Fibroblast of the aortic adventitia (primary cell): ENCODE measurements around the gene MMP24. TPM values are rescaled to one million over a fixed set of nuclear protein-coding genes. Genes with fewer than 3 reads are reported as not detected.

Experiments
- DNase-seq: peaks from one replicate; pipeline ENCODE4 v3.0.0-alpha.2; 2010; ENCODE audit warnings: low read depth
- H3K4me3 ChIP-seq: 2 replicates; pipeline ENCODE4 v1.5.1; 2011; ENCODE audit warnings: low read depth, mild to moderate bottlenecking, control low read depth, low read length, moderate library complexity
- small RNA-seq: library from RNA; depleted of rRNA; stranded (forward); fragments of <200 nt; gene quantifications from one replicate; pipeline ENCODE3, GENCODE V24; 2012
- total RNA-seq: library from RNA; depleted of rRNA; stranded (reverse); fragments of >200 nt; gene quantifications from 2 replicates; pipeline ENCODE4 v1.2.3, GENCODE V29; 2012; ENCODE audit warnings: low replicate concordance
- TF ChIP-seq, protein P1 (sequence below): IDR thresholded peaks from 2 replicates; pipeline ENCODE4 v1.5.1; 2011; ENCODE audit warnings: mild to moderate bottlenecking, low read length, control low read depth, inconsistent platforms; ENCODE audit not compliant: insufficient read depth

Gene MMP24
- total RNA-seq, 1 donor = 0.81 TPM

DNA sequence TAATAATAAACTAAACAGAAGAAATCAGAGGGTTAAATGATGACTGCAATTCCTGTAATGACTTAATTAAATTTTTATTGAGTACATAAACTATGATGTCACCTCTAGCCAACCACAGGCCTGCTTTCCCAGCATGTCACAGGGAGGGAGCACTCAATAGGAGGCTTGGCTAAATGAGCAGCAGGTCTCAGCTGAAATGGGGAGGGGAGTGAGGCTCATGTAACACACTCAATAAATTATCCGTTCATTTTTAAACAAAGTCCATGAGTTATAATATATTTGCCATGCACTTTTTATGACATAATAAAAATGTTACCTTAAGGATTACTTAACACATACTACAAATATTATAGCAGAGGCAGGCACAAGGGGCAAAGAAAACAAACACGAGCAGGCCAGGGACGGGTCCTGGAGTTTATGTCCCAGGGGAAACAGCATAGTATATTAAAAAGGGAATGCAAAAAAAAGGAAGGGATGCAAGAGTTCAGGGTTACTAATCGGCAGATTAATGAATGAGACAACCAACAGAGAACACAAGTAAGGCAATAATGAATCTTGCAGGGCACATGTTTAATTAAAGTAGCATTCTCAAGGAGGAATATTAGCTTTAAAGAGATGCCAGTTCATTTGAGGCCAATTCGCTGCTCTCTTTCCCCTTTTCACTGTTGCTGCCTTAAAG lies 92.8 kb downstream of the MMP24 start:
- DNase-seq = no peak
- TF ChIP-seq, protein P1, sequence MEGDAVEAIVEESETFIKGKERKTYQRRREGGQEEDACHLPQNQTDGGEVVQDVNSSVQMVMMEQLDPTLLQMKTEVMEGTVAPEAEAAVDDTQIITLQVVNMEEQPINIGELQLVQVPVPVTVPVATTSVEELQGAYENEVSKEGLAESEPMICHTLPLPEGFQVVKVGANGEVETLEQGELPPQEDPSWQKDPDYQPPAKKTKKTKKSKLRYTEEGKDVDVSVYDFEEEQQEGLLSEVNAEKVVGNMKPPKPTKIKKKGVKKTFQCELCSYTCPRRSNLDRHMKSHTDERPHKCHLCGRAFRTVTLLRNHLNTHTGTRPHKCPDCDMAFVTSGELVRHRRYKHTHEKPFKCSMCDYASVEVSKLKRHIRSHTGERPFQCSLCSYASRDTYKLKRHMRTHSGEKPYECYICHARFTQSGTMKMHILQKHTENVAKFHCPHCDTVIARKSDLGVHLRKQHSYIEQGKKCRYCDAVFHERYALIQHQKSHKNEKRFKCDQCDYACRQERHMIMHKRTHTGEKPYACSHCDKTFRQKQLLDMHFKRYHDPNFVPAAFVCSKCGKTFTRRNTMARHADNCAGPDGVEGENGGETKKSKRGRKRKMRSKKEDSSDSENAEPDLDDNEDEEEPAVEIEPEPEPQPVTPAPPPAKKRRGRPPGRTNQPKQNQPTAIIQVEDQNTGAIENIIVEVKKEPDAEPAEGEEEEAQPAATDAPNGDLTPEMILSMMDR = no peak
- no peak overlapping the region for H3K4me3 ChIP-seq

DNA sequence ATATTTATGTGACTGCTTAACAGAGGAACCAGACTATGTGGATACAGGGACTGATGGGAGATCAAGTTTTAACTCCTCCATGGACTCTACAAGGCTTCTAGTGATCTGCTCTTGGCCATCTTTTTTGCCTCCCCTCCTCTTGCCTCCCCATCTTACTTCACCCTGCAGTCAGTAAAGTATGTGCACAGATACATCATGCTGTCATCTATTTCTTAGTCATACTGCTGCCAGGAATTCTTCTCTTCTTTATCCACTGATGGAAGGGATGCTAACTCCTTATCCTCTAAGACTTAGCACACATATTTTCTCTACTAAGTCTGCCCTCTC lies 93.3 kb downstream of the MMP24 start:
- peak; percentile 43 for DNase-seq
- TF ChIP-seq, protein P1 = no peak
- no peak overlapping the region for H3K4me3 ChIP-seq

DNA sequence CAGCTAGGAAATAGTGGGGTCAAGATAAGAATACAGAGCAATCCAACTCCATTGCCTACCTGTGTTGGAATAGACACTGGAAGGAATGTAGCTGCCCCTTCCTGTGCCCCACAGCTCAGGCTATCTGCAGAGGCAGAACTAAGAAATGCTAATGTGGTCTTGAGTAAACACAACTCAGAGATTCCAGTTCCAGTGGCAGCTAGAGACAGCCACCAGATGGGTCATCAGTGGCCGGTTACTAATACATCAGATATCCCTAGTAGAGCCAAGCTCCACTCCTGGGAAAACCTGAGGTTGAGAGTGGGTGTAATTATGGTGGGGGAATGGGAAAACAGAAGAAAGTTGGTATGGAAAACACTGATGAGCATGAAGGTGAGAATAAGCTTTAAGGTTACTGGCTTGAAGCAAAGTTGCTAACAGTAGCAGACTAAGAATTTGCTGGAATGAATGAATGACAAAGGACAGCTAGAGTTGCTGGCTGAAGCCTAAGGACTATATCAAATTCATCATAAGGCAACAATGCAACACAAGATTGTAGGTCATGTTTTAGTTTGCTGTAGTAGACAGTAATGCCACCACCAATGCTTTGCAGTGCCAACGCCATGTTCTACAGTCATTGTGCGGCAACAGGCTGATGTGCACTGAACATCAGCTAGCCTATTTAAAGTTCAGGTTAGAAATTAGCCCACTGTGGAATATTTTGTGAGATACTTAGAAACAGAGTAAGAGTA lies 94.1 kb downstream of the MMP24 start:
- DNase-seq = peak; percentile 50
- no peak overlapping the region for H3K4me3 ChIP-seq
- TF ChIP-seq, protein P1 = no peak

DNA sequence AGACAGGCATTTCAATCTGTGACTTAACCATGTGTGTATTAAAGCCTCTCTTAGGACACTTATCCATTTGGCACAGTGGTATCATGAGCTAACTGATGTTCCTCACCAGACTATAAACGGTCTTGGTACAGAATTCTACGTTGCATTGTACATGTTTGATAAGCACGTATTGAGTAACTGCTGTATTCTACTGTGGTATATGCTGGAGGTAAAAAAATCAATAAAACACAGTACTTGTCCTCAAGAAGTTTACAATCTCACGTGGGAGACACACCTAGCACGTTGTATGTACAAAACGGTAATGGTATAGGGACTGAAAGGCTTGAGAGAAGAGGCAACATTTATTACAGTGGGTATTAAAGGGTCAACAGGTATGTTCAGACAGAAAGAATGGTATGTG lies 98.9 kb downstream of the MMP24 start:
- TF ChIP-seq, protein P1 = no peak
- no peak for DNase-seq
- no peak overlapping the region for H3K4me3 ChIP-seq

DNA sequence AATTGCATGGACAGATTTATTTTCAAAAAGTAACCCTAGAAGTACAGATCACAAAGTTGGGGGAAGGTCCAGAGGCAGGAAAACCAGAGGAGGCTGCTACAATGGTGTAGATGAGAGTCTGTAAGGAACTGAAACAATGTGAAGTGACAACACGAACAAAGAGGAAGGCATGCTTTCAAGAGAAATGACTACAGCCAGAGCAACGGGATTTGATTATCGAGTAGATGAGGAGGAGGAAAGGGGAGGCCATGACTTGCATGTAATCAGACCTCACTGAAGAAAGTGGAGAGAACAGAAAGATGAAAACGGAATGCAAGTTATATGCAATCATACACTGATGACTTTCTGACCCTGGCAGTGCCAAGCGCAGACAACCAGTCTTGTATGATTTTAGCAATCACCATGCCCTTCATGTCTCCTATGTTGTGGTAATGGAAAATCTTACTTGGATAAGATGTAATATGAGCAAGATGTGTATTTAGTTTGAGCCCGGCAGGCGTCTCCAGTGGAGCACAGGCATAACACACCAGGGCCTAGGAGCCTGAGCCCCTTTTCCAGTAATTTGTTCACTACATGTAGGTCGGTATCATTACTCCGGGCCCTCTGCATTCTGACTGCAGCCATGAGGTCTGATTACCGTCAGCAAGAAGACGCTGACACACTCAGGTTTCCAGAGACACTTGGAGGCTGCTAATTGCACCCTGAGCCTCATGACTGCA lies 99.7 kb downstream of the MMP24 start:
- H3K4me3 ChIP-seq = no peak overlapping the region
- no peak for DNase-seq
- TF ChIP-seq, protein P1 = no peak

Small RNAs within 50 kb of the gene (small RNA-seq; reads per million reads assigned to genes)
- not detected for gene MT1P3
- gene RNA5SP483 = not detected

Other genes with a start within 250 kb of the MMP24 start
- 53.0 and 91.7 TPM in 2 replicates for gene TRPC4AP, start 133.9 kb upstream of the MMP24 start, total RNA-seq
- 16.7 and 34.1 TPM in 2 replicates for gene EDEM2, start 79.4 kb upstream of the MMP24 start, total RNA-seq
- 62.2 and 106 TPM in 2 replicates for gene PROCR, start 54.6 kb upstream of the MMP24 start, total RNA-seq
- 18.3 and 28.7 TPM in 2 replicates for gene MMP24OS, start 51.4 kb downstream of the MMP24 start, total RNA-seq
- 17.0 and 120 TPM in 2 replicates for gene EIF6, start 58.1 kb downstream of the MMP24 start, total RNA-seq
- not detected in 2 replicates for gene FAM83C, start 65.7 kb downstream of the MMP24 start, total RNA-seq
- 24.4 and 26.9 TPM in 2 replicates for gene UQCC1, start 185.3 kb downstream of the MMP24 start, total RNA-seq
- 4.8 and 27.6 TPM in 2 replicates for gene GDF5, start 211.5 kb downstream of the MMP24 start, total RNA-seq
- gene CEP250, start 228.9 kb downstream of the MMP24 start, total RNA-seq = 22.0 and 66.7 TPM in 2 replicates